T-helper 2 cell treated with Interferon-gamma antibody and Interleukin-4, amounts not matched to agents 100 ng/mL and 5 ng/mL, for 36 hours (primary cell): Measurements from ENCODE around the gene EIF1B. TPM values are rescaled to one million over a fixed set of nuclear protein-coding genes. Genes with fewer than 3 reads are reported as not detected.
"Not testable (repeated sequence)": the region's sequence is repeated elsewhere in the genome, so short reads cannot be mapped to it uniquely, and the experiment has no call there.

ENCODE experiments used
- intact Hi-C: fragments of 100-400 bp; cut with micrococcal nuclease; formaldehyde crosslinking; loops from one replicate; pipeline ENCODE4 v1.15.1; 2023
- total RNA-seq: library from RNA; stranded (reverse); gene quantifications from 2 replicates; pipeline ENCODE4 v1.2.3, GENCODE V29; 2022

The EIF1B gene
- total RNA-seq: 33.4 and 38.1 TPM in 2 replicates

DNA sequence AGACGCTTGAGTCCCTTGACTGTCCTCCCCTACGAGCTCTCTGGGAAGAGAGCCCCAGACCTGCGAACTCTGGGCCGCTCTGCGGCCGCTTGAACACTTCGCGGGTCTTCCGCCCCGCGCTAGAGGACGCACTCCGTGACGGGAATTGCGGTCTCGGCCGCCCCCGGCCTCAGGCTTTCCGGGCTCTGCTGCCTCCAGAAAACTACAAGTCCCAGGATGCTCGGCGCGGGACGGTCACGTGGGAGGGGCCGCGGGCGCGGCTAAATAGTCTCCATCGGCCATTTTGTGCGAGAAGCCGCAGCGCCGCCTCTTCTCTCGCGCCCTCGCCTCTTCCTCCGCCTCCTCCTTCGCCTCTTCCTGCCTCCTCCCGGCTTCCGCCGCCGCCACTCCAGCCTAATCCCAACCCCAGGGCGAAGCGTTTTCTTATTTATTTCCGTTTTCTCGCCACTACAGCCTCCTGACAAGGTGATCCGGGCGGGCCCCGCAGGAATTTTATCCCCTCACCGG is at the start of gene EIF1B:
TSS of gene EIF1B (plus strand) at position 290 of the 507 bp plus-strand sequence. CDS start 235 bp downstream, outside the sequence.
- intact Hi-C loops: loop anchor here (1.0 to 5.0 kb wide), 9 partner anchors 117 to 1653 kb away; partner anchors contain the start of genes CTNNB1, RPL14, RPSA and SCN11A

DNA sequence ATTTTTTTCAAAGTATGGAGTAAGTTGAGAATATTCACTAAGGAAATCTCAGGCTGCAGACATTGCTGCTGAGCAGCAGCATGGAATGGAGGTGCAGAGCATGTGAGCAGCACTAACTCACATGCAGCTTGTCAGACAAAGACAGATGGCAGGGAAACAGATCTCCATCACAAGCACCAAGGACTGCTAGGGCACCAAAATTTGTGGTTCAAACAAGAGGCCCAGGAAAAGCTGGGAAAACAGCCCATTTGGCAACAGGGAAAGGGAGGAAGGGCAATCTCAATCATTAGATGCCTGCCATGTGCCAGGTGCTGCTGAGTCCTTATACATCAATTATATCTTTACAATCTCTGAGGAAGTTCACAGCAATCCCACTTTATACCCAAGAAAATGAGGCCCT is 47.2 kb upstream of the EIF1B start:
- intact Hi-C loops: no loop called here

DNA sequence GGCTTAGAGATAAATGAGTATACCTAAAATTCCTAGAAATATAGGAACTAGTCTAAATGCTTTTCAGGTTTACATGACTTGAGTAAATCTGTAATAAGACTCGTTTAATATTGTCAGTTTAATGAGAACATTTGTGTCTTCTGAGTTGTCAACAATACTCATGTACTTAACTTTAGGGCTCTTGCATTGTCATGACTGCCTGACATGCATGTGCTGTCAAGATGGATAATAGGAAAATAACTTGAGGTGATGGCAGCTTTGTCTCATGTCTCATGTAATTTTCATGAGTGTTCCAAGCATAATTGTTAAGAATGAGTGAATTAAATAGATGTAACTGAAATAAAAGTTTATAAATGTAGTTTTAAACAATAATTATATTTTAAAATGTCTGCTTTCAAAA is 45.1 kb upstream of the EIF1B start:
- intact Hi-C loops: no loop called here

DNA sequence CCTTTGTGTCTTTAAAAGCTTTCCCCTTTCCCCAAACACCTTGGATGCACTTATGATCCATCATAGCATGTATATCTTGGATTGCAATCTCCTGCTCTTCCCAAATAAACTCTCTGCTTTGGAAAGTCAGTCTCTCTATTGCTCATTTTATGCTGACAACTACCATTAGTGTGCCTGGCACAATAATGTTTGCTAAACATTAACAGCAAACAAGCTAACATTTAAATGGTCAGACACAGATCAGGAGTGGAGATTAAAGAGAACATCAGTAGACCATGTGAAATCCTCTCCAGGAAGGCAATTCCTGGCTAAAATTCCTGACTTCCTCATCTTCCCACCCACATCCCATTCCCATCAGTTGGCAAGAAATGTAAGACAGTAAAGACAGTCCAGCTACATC is 44.3 kb upstream of the EIF1B start:
- intact Hi-C loops: no loop called here

DNA sequence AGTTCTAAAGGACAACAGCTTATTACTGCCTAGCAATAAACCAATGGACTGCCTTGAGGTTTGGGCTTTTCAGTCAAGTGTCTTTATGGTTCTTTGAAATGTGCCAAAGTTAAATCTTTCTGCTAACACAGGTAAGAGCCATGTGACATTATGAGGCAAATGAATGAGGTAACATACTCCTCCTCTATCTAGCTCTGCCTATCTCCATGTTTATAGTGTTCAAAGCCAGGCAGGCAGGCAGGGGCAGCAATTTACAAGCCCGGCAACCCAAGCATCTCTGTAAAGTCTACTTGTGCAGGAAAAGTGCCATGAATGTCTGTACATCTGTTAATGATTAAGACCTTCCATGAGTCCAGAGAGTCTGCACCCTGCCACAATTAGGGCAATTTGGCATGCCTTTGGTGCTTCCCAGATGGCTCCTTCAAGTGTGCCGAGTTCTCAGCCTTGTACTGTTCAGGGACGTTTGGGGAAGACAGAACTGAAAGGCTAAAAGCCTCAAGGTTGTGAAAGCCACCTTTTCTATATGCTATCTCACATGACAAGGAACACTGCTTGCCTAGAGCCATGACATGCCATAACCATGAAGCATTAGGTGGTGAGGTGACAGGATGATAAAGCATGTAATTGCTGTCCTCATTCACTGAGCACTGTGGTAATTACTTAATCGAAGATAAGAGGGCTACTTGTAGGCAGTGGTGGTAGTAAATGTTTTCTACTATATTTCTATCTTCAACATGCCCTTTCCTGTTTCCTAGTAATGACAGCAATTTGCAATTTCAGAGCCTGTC is 41.4 kb upstream of the EIF1B start:
- intact Hi-C loops: no loop called here

DNA sequence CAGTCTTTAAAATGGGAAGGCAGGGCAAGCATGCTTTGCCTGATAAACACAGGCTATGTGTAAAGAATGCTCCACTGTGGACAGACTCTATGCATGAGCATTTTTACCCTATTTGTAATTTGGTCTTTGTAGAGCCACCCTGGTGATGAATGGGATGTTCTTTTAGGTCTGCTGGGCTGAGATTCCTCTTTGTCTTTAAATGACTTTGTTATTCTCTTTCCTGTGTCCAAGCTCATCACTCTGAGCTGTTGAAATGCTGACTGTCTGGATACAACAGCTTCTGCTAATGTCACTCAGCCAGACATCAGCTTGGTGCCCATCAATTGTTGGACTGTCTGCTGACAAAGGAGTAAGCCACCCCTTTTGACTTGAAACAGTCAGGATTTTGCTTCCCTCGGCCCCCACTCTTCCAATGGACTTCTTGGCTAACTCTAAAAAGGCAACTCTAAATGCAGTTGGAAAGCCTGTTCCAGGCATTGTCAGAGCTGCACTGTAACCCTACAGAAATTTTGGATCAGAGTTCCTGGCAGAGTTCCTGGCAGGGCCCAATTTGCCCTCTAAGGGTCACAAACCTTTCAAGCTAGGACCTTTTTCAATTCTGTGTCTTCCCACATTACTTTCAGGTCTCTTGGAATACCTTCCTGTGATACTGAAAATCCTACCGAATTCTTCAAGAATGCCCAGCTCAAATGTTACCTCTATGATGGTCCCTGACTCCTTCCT is 40.5 kb upstream of the EIF1B start:
- intact Hi-C loops: no loop called here

DNA sequence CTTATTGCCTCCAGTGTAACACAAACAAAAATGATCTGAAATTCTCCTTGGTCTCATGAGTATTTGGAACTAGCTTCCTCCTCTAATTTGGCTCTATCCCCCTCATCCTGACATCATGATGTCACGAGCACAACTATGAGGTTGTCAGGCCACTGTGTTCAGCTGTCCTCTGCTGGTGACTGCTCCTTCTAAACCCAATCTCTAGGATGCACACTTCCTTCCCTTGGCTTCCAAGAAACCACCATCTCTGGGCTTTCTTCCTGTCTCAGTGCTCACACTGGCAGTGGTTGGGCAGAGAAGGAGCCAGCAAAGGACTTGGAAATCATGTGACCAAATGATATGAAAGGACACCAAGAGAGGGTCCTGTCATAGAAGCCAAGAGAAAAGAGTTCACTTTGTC is 30.7 kb upstream of the EIF1B start:
- intact Hi-C loops: no loop called here

DNA sequence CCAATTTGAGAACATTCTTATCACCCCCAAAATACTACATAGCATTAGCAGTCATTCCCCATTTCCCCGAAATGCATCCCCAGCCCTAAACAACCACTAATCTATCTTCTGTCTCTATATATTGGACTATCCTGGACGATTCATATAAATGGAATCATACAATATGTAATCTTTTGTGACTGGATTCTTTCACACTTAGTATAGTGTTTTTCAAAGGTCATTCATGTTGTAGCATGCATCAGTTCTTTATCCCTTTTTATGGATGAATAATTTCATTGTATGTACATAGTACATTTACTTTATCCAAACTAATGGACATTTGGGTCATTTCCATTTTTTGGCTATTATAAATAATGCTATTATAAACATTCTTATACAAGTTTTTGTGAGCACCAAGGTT is 27.5 kb upstream of the EIF1B start:
- intact Hi-C loops: no loop called here

DNA sequence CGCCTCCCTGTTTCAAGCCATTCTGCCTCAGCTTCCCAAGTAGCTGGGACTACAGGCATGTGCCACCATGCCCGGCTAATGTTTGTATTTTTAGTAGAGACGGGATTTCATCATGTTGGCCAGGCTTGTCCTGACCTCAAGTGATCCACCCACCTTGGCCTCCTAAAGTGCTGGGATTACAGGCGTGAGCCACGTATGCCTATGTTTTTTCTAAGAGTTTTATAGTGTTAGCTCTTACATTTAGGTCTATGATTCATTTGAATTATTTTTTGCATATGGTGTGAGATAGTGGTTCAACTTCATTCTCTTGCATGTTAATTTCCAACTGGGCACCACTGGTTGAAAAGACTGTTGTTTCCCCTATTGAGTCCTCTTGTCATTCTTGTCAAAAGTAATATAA is 26.4 kb upstream of the EIF1B start:
- intact Hi-C loops: not testable (repeated sequence)

DNA sequence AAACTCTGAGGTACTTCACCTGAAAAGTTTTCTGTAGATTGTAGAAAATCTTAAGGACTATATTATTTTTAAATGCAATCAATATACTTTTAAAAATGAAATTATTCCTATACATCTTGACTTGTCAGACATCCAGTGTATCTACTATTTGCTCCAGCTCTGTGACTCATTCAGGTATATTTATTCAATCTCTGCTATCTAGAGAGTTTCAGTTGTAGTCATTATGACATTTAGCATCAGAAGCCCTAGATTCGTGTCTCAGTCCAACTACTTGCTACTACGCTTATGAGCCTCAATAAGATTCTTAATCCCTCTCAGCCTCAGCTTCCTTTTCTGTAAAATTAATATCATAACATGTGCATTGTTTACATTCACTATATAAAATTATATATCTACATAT is 22.3 kb upstream of the EIF1B start:
- intact Hi-C loops: no loop called here

DNA sequence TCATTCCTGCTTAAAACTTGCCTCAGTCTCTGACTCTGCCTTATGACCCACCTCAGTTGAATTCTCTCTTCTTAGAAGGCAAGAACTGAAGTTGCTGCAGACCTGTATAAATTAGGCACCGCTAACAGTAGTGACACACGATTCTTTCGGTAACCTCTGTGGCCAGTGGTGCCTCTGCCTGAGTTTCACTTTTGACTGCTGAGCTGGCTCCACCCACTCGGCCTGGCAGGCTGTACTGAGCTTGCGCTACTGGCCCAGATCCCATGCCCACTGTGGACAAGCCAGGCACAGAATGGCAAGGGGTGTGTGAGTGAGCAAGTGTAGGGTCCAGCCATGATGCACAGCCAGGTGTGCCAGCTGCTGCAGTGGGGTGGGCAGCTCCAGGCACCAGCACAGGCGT is 19.1 kb upstream of the EIF1B start:
- intact Hi-C loops: no loop called here

DNA sequence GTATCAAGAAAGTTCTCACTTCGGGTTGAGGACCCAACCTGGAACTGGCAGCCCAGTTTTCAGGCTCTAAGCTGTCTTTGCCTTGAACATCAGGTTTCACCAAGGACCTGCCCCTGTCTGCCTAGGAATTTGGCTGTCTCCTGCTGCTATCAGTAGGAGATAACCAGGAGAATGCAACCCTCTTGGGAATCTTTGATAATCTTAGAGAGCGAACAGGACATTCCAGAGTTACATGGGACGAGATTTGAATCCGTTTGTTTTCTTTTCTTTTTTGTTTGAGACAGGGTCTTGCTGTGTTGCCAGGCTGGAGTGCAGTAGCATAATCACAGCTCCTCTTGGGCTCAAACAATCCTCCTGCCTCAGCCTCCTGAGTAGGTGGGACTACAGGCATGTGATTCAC is 18.0 kb upstream of the EIF1B start:
- intact Hi-C loops: no loop called here

DNA sequence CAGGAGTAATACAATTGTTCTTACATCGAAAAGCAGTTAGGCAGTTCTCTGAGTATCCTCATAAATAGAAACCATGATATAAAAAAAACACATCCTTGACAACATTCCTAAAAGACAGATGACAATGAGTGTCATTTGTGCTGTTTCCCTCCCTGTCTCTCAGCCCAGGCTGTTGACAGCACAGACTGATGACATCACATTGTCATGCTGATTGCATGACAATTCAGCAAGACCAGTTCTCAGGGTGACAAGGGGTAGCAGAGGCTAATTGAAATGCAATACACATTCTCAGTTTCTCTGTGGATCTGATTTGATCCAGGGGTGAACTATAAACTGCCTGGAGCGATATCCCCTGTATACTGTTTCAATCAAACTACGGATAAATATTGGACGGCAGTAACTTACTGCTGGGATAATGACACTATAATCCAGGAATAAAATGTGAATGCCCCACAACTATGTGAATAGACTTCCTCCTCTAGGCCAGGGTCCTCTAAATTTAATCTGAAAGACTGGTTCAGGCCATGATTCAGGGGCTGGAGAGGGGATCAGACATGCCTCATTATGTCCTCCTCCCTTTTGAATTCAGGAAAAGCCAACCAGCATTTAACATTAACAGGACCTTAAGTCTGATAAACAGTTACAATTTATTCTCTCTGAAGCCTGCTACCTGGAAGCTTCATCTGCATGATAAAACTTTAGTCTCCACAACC is 16.7 kb upstream of the EIF1B start:
- intact Hi-C loops: no loop called here

DNA sequence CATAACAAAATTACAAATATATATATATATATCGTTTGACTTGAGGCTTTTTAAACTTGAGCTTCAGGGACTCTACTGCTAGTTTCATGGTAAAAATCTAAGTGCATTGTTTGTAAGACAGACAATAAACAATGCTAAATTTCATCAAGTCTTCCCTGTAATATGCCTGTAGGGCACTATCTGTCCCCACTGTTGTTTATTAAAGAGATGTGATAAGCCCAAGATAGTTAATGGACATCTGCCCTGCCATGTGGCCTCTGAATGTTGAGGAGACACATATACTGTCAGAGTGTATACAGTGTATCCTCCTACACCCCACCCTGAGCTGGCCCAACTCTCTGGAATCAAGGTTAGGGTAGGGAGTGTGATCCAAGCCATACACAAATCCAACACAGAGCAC is 15.1 kb upstream of the EIF1B start:
- intact Hi-C loops: no loop called here

DNA sequence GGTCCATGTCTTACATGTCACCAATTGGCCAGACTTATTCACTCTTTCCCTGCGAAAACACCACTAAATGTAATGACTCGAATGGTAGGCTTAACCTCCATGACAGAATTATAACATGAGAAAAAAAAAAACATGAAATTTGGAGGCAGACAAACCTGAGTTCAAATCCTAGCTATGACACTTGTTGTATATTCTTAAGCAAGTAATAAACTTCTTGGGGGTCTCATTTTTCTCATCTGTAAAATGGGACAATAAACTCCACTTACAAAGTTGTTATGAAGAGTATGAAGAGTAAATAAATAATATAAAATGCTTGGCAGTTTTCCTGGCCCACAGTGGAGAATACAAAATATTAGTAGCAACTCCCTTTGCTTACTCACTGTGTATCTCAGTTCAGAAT is 11.4 kb upstream of the EIF1B start:
- intact Hi-C loops: no loop called here

DNA sequence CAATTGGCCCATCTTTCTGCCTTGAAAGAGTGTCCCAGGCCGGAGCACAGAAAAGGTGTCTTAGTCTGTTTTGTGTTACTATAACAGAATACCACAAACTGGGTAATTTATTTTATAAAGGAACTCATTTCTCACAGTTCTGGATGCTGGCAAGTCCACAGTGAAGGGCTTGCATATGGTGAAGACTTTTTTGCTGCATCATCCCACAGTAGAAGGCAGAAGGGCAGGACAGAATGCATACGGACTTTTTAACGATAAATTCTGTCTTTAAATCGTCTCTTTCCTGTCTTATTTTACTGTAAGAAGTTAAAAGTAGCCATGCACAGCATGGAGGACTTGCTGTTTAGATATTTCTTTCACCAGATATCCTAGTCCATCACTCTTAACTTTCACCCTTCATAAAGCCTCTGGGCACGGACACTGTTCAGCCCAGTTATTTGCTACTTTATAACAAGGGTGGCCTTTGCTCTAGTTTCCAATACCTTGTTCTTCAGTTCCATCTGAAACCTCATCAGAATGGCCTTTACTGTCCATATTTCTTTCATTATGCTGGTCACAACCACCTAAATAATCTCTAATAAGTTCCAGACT is 10.3 kb upstream of the EIF1B start:
- intact Hi-C loops: no loop called here

DNA sequence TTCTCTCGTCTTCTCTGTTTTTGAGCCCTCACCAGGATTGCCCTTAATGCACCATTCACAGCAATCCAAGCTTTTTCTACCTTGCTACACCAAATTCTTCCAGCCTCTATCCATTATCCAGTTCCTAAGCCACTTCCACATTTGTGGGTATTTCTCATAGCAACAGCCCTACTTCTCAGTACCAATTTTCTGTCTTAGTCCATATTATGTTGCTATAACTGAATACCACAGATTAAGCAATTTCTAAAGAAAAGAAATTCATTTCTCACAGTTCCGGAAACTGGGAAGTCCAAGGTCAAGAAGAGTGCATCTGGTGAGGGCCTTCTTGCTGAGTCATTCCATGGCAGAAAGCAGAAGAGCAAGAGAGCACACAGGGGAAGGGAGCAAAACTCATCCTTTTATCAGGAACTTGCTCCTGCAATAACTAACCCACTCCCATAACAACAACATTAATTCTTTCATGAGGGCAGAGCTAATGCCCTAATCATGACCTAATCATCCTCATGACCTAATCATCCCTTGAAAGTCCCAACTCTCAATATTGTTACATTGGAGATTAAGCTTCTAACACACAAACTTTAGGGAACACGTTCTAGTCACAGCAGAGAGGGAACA is 9.7 kb upstream of the EIF1B start:
- intact Hi-C loops: no loop called here

DNA sequence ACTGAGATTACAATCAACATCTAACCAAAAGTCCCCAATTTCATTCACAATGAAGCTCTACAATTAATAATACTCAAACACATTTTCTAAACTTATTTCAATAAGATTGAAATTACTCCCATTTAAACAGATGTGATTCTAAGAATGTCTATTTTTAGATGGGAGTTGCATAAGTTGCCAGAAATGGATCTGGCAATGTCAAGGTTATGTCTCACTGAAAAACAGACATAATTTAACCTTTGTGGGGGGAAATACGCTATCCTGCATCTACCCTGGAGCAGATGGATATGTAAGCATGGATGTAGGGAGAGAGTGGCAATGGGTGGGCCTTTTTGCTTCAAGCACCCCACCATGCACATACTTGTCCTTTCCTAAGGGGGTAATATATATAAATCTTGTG is 6.7 kb upstream of the EIF1B start:
- intact Hi-C loops: no loop called here

DNA sequence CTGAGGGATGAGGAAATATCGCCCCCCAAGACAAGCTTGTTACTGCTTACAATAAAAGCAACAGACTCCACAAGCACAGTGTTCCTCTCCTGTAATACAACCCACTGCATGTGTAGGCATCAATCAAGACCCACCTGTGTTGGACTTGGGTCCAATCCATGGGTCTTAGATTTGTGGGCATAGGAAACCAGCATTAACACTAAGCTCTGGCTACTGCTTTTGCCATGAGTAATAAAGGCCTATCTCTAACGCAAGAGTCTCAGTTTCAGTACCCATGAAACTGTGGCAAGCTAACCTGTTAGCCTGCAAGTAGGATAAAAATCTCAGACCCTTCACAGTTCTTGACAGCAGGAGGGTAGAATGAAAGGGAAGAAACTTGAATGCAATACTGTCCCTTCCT is 5.2 kb upstream of the EIF1B start:
- intact Hi-C loops: no loop called here

DNA sequence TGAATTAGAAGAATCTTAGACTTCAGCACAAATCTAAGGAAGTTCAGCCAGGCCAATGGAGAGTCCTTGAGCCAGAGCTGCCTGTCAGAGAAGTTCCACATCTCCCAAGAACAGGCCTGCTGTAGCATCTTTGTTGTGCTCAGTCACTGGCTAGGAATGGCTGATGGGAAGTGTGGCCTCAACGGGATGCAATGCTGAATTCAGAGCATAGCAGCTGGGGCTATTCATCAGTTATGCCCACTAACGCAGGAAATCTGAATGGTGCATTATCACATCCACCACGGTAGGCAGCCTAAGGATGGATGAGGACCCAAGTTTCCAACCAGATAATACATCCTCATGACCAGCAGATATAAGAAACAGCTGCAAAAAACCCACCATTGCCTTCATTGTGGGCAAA is 3.2 kb upstream of the EIF1B start:
- intact Hi-C loops: loop anchor here (5.0 kb wide), 1 partner anchor 899 kb away; the partner anchor contains the start of gene RPSA

DNA sequence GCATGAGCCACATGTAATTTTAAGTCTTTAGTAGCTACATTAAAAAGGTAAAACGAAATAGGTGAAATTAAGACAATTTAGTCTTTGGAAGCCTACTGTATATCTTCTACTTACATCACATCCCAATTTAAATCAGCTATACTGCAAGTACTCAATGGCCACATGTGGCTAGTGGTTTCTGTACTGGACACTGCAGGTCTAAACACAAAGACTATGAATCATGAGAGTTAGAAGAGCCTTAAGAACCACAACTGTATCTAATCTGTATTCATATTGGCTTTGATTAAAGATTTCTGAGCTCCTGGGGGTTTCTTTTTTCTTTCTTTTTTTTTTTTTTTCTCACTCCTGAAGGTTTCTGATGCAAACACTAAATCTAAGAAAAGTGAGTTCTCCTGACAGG is 2.3 kb upstream of the EIF1B start:
- intact Hi-C loops: loop anchor here (5.0 kb wide), 1 partner anchor 900 kb away; the partner anchor contains the start of gene RPSA
